Stimulated activated memory B cell treated with anti-CD40 and anti-IgM and Interleukin-4, amounts not matched to agents 10 μg/mL and 1 μg/mL and 100 μg/mL, for 72 hours (primary cell): Measurements from ENCODE around the gene GRIN2A.

Experiments
- ATAC-seq: fragments of 150-1000 bp; cut with Tn5 transposase; 2 replicates; pipeline ENCODE4 v1.10.0; 2021
- H3K27ac Mint-ChIP-seq: one replicate; pipeline ENCODE4 v1.8.0; 2022; ENCODE audit warnings: mild to moderate bottlenecking, mixed read lengths
- H3K27me3 Mint-ChIP-seq: one replicate; pipeline ENCODE4 v1.8.0; 2022; ENCODE audit warnings: mixed read lengths
- H3K36me3 Mint-ChIP-seq: one replicate; pipeline ENCODE4 v1.8.0; 2022; ENCODE audit warnings: mixed read lengths
- H3K4me1 Mint-ChIP-seq: one replicate; pipeline ENCODE4 v1.8.0; 2022; ENCODE audit warnings: mixed read lengths
- H3K4me3 Mint-ChIP-seq: one replicate; pipeline ENCODE4 v1.8.0; 2022; ENCODE audit warnings: mild to moderate bottlenecking, moderate library complexity, mixed read lengths
- H3K9me3 Mint-ChIP-seq: one replicate; pipeline ENCODE4 v1.8.0; 2022; ENCODE audit warnings: mixed read lengths

Gene GRIN2A

GRCh38 chr16:10202649-10203048 lies 20.4 kb upstream of the GRIN2A start:
- no peaks in the 10 kb centered on the region for H3K4me1 Mint-ChIP-seq
- no peak for ATAC-seq
- H3K9me3 Mint-ChIP-seq = peaks cover 3% of the 10 kb centered on the region
- peaks cover 30% of the 10 kb centered on the region for H3K27me3 Mint-ChIP-seq
- H3K27ac Mint-ChIP-seq = no peak overlapping the region
- no peaks in the 10 kb centered on the region for H3K36me3 Mint-ChIP-seq
- no peak overlapping the region for H3K4me3 Mint-ChIP-seq

GRCh38 chr16:10200637-10201586 lies 18.7 kb upstream of the GRIN2A start:
- H3K27ac Mint-ChIP-seq = no peak overlapping the region
- no peak for ATAC-seq
- no peak overlapping the region for H3K4me3 Mint-ChIP-seq
- peaks cover 30% of the 10 kb centered on the region for H3K27me3 Mint-ChIP-seq
- no peaks in the 10 kb centered on the region for H3K36me3 Mint-ChIP-seq
- peaks cover 6% of the 10 kb centered on the region for H3K9me3 Mint-ChIP-seq
- H3K4me1 Mint-ChIP-seq = no peaks in the 10 kb centered on the region

- peaks cover 3% of the 10 kb centered on the region for H3K9me3 Mint-ChIP-seq
- H3K27me3 Mint-ChIP-seq = peaks cover 6% of the 10 kb centered on the region
- no peak for ATAC-seq
- H3K27ac Mint-ChIP-seq = no peak overlapping the region
- no peaks in the 10 kb centered on the region for H3K36me3 Mint-ChIP-seq
- H3K4me3 Mint-ChIP-seq = no peak overlapping the region
- H3K4me1 Mint-ChIP-seq = no peaks in the 10 kb centered on the region
Measured at GRCh38 chr16:10196999-10197398, 14.8 kb upstream of the GRIN2A start.

- Mint-ChIP-seq H3K27me3 (peaks cover 11% of the 10 kb centered on the region), H3K27ac (no peak overlapping the region)
Measured at GRCh38 chr16:10191096-10191495, 8.9 kb upstream of the GRIN2A start.

GRCh38 chr16:10189861-10190390 lies 7.7 kb upstream of the GRIN2A start:
- ATAC-seq = no peak
- H3K27me3 Mint-ChIP-seq = peaks cover 19% of the 10 kb centered on the region
- no peaks in the 10 kb centered on the region for H3K4me1 Mint-ChIP-seq
- no peaks in the 10 kb centered on the region for H3K36me3 Mint-ChIP-seq
- no peak overlapping the region for H3K27ac Mint-ChIP-seq
- no peak overlapping the region for H3K4me3 Mint-ChIP-seq
- H3K9me3 Mint-ChIP-seq = no peaks in the 10 kb centered on the region

More at GRCh38 chr16:10191096-10191495, 8.9 kb upstream of the GRIN2A start:
- Mint-ChIP-seq H3K9me3 (no peaks in the 10 kb centered on the region), H3K36me3 (no peaks in the 10 kb centered on the region), H3K4me1 (no peaks in the 10 kb centered on the region), H3K4me3 (no peak overlapping the region)
- ATAC-seq = no peak

GRCh38 chr16:10188236-10188635 lies 6.0 kb upstream of the GRIN2A start:
- no peaks in the 10 kb centered on the region for H3K9me3 Mint-ChIP-seq
- no peaks in the 10 kb centered on the region for H3K36me3 Mint-ChIP-seq
- peaks cover 5% of the 10 kb centered on the region for H3K4me1 Mint-ChIP-seq
- no peak overlapping the region for H3K27ac Mint-ChIP-seq
- peaks cover 36% of the 10 kb centered on the region for H3K27me3 Mint-ChIP-seq
- no peak for ATAC-seq
- no peak overlapping the region for H3K4me3 Mint-ChIP-seq

- ATAC-seq = peak; percentile 49
- Mint-ChIP-seq H3K27ac (no peak overlapping the region), H3K4me3 (peak overlapping the region; percentile 65), H3K36me3 (no peaks in the 10 kb centered on the region), H3K4me1 (peaks cover 25% of the 10 kb centered on the region), H3K9me3 (no peaks in the 10 kb centered on the region), H3K27me3 (peaks cover 86% of the 10 kb centered on the region)
Measured at GRCh38 chr16:10181196-10182162, 749 bp downstream of the GRIN2A start.

- peak; percentile 46 for ATAC-seq
Measured at GRCh38 chr16:10180771-10181163, 1.5 kb downstream of the GRIN2A start.

GRCh38 chr16:10180042-10180770 lies 2.0 kb downstream of the GRIN2A start:
- no peak for ATAC-seq
- Mint-ChIP-seq H3K27ac (no peak overlapping the region), H3K9me3 (no peaks in the 10 kb centered on the region), H3K36me3 (no peaks in the 10 kb centered on the region), H3K4me3 (no peak overlapping the region), H3K4me1 (peaks cover 25% of the 10 kb centered on the region), H3K27me3 (peaks cover 80% of the 10 kb centered on the region)

More at GRCh38 chr16:10180771-10181163, 1.5 kb downstream of the GRIN2A start:
- peak overlapping the region; percentile 22 for H3K4me3 Mint-ChIP-seq
- H3K27ac Mint-ChIP-seq = no peak overlapping the region
- peaks cover 25% of the 10 kb centered on the region for H3K4me1 Mint-ChIP-seq
- peaks cover 86% of the 10 kb centered on the region for H3K27me3 Mint-ChIP-seq
- no peaks in the 10 kb centered on the region for H3K9me3 Mint-ChIP-seq
- no peaks in the 10 kb centered on the region for H3K36me3 Mint-ChIP-seq

GRCh38 chr16:10178526-10178925 lies 3.7 kb downstream of the GRIN2A start:
- peaks cover 3% of the 10 kb centered on the region for H3K9me3 Mint-ChIP-seq
- H3K27ac Mint-ChIP-seq = no peak overlapping the region
- no peaks in the 10 kb centered on the region for H3K36me3 Mint-ChIP-seq
- no peak overlapping the region for H3K4me3 Mint-ChIP-seq
- ATAC-seq = no peak
- peaks cover 22% of the 10 kb centered on the region for H3K4me1 Mint-ChIP-seq
- H3K27me3 Mint-ChIP-seq = peaks cover 63% of the 10 kb centered on the region

GRCh38 chr16:10178080-10178479 lies 4.1 kb downstream of the GRIN2A start:
- Mint-ChIP-seq H3K36me3 (no peaks in the 10 kb centered on the region), H3K4me1 (peaks cover 22% of the 10 kb centered on the region), H3K4me3 (no peak overlapping the region), H3K27ac (no peak overlapping the region), H3K9me3 (peaks cover 3% of the 10 kb centered on the region), H3K27me3 (peaks cover 59% of the 10 kb centered on the region)
- no peak for ATAC-seq

GRCh38 chr16:10172848-10173655 lies 9.2 kb downstream of the GRIN2A start:
- ATAC-seq = peak; percentile 87
- Mint-ChIP-seq H3K27ac (peak overlapping the region; percentile 61), H3K36me3 (no peaks in the 10 kb centered on the region)

GRCh38 chr16:10171221-10171620 lies 11.0 kb downstream of the GRIN2A start:
- H3K9me3 Mint-ChIP-seq = peaks cover 7% of the 10 kb centered on the region
- H3K36me3 Mint-ChIP-seq = no peaks in the 10 kb centered on the region
- no peak overlapping the region for H3K4me3 Mint-ChIP-seq
- peaks cover 19% of the 10 kb centered on the region for H3K4me1 Mint-ChIP-seq
- H3K27me3 Mint-ChIP-seq = peaks cover 12% of the 10 kb centered on the region
- no peak overlapping the region for H3K27ac Mint-ChIP-seq
- no peak for ATAC-seq

More at GRCh38 chr16:10172848-10173655, 9.2 kb downstream of the GRIN2A start:
- Mint-ChIP-seq H3K4me3 (no peak overlapping the region), H3K4me1 (peaks cover 15% of the 10 kb centered on the region), H3K9me3 (peaks cover 7% of the 10 kb centered on the region), H3K27me3 (peaks cover 22% of the 10 kb centered on the region)

- peaks cover 19% of the 10 kb centered on the region for H3K4me1 Mint-ChIP-seq
- ATAC-seq = no peak
Measured at GRCh38 chr16:10169904-10170410, 12.3 kb downstream of the GRIN2A start.

More at GRCh38 chr16:10169904-10170410, 12.3 kb downstream of the GRIN2A start:
- Mint-ChIP-seq H3K27me3 (peaks cover 12% of the 10 kb centered on the region), H3K36me3 (no peaks in the 10 kb centered on the region), H3K27ac (no peak overlapping the region), H3K4me3 (no peak overlapping the region), H3K9me3 (peaks cover 7% of the 10 kb centered on the region)
